Hematopoietic multipotent progenitor cell (in vitro differentiated cells): Measurements from ENCODE around the gene SHOX. TPM values are rescaled to one million over a fixed set of nuclear protein-coding genes. Genes with fewer than 3 reads are reported as not detected.

Experiments
- total RNA-seq: library from RNA; depleted of rRNA; stranded (reverse); fragments of >200 nt; gene quantifications from one replicate; pipeline ENCODE4 v1.2.3, GENCODE V29; 2012

Gene SHOX
- total RNA-seq, 1 donor, result not detected

Other genes starting within 250 kb of the SHOX start
- gene PPP2R3B, start 243.9 kb upstream of the SHOX start, total RNA-seq, result 35.3 TPM